ENCODE results near the gene ZFYVE21. TPM values are rescaled to one million over a fixed set of nuclear protein-coding genes. Genes with fewer than 3 reads are reported as not detected.

The ZFYVE21 gene
- total RNA-seq, 1 experiment from 2014 or later: 49.7 TPM

GRCh38 chr14:103727313-103727980 is 11.8 kb downstream of the ZFYVE21 start:
- H3K9me3 ChIP-seq (ENCODE audit: control insufficient read depth, low read depth, low read length): no peaks in the 10 kb centered on the region
- no peak overlapping the region for H4K8ac ChIP-seq (replicated peaks; ENCODE audit: insufficient read length, low read depth, low read length)
- Mint-ChIP-seq H3K4me3 (no peak overlapping the region), H3K27me3 (ENCODE audit: low read depth) (no peaks in the 10 kb centered on the region), H3K4me1 (0 out of 4 replicates have a peak, but pooled peaks cover 0 to 2% of the 10 kb centered on the region in 2 experiments), H3K36me3 (ENCODE audit: insufficient read depth in 1 of 3, low read depth in 3 of 3) (peaks cover 2 to 23% (median 22%) of the 10 kb centered on the region in 3 experiments; a peak in 5 of 7 replicates), H3K9me3 (no peaks in the 10 kb centered on the region), H3K27ac (no peak overlapping the region)
- no peak overlapping the region for H3K27ac ChIP-seq (ENCODE audit: insufficient read length, low read depth, low read length)
- H3K23me2 ChIP-seq (ENCODE audit: insufficient read length, low read depth, low read length, poor library complexity, severe bottlenecking): no peaks in the 10 kb centered on the region
- H3K4me2 ChIP-seq (ENCODE audit: insufficient read depth, insufficient read length, low read length): no peak overlapping the region
- no peaks in the 10 kb centered on the region for H3K4me1 ChIP-seq (ENCODE audit: insufficient read depth, low read length)
- no peak overlapping the region for H2BK12ac ChIP-seq (ENCODE audit: insufficient read length, low read depth, low read length)
- no peak overlapping the region for H2AFZ ChIP-seq (ENCODE audit: low read length)
- H2BK20ac ChIP-seq (ENCODE audit: low read depth, low read length, poor library complexity, severe bottlenecking): no peak overlapping the region
- H3K79me2 ChIP-seq (ENCODE audit: insufficient read depth, low read length): no peaks in the 10 kb centered on the region
- no peak overlapping the region for H2BK5ac ChIP-seq (ENCODE audit: insufficient read length, low read length)
- H2BK15ac ChIP-seq (ENCODE audit: low read depth, low read length): no peak overlapping the region
- no peak overlapping the region for H4K5ac ChIP-seq (ENCODE audit: insufficient read length, low read depth, low read length)
- H3K18ac ChIP-seq (ENCODE audit: insufficient read length, low read depth, low read length): no peak overlapping the region
- no peak for TF ChIP-seq CTCF (conservative IDR thresholded peaks at IDR 0.05)
- no peaks in the 10 kb centered on the region for H3K27me3 ChIP-seq (ENCODE audit: insufficient read depth, low read length)
- peak; percentile 68 for DNase-seq
- no peak overlapping the region for H2AK5ac ChIP-seq (ENCODE audit: insufficient read length, low read length)
- H3K23ac ChIP-seq (ENCODE audit: insufficient read length, low read depth, low read length): no peak overlapping the region
- H3T11ph ChIP-seq (ENCODE audit: low read length): no peak overlapping the region
- H4K20me1 ChIP-seq (ENCODE audit: control insufficient read depth, insufficient read depth, insufficient read length): no peaks in the 10 kb centered on the region
- H3K9ac ChIP-seq (ENCODE audit: extremely low read depth, insufficient read length, low read length): no peak overlapping the region
- no peak overlapping the region for H2BK120ac ChIP-seq (ENCODE audit: low read depth, low read length, poor library complexity, severe bottlenecking)
- no CpG with 5 or more reads among the region's 53 CpGs for WGBS (ENCODE audit: extremely low coverage, insufficient read length, low lambda C conversion rate)
- H4K91ac ChIP-seq (ENCODE audit: insufficient read length, low read depth, low read length): no peak overlapping the region
- no peak overlapping the region for H3K4ac ChIP-seq (ENCODE audit: low read depth, low read length)
- no peak overlapping the region for H3K56ac ChIP-seq (ENCODE audit: insufficient read length, low read depth, low read length)
- H3K79me1 ChIP-seq (ENCODE audit: insufficient read depth, low read depth, low read length, poor library complexity, severe bottlenecking): peaks cover 7% of the 10 kb centered on the region
- H3K14ac ChIP-seq (ENCODE audit: insufficient read depth, low read length): no peak overlapping the region
